Activated CD4-positive, alpha-beta T cell treated with anti-CD3 and anti-CD28 coated beads, Interleukin-2, amount 50 U/mL, for 48 hours (primary cell): ENCODE data around the gene TEKT4.
"Not testable (repeated sequence)": the region's sequence is repeated elsewhere in the genome, so short reads cannot be mapped to it uniquely, and the experiment has no call there.

ENCODE experiments used
- DNase-seq, 2 experiments: peaks; one replicate each; pipeline ENCODE4 v3.0.0-alpha.2; 2020

Gene TEKT4

GRCh38 chr2:94876523-94876863, 5.3 kb downstream of the TEKT4 start:
- DNase-seq, result no peak

GRCh38 chr2:94877129-94877528, 5.9 kb downstream of the TEKT4 start:
- no peak for DNase-seq

- not testable (repeated sequence) for DNase-seq
These were observed 7.3 kb downstream of the TEKT4 start for GRCh38 chr2:94878575-94878974.

GRCh38 chr2:94879314-94879981, 8.2 kb downstream of the TEKT4 start:
- DNase-seq, result no peak

GRCh38 chr2:94879982-94880377, 8.8 kb downstream of the TEKT4 start:
- no peak for DNase-seq

- DNase-seq, result no peak
These were observed 9.3 kb downstream of the TEKT4 start for GRCh38 chr2:94880507-94880906.

GRCh38 chr2:94881070-94881469, 9.8 kb downstream of the TEKT4 start:
- DNase-seq, result no peak

GRCh38 chr2:94890234-94890633, 19.0 kb downstream of the TEKT4 start:
- no peak for DNase-seq

GRCh38 chr2:94895273-94895672, 24.0 kb downstream of the TEKT4 start:
- DNase-seq, result not testable (repeated sequence)

- not testable (repeated sequence) for DNase-seq
These were observed 35.7 kb downstream of the TEKT4 start for GRCh38 chr2:94906976-94907375.

GRCh38 chr2:94923196-94923595, 52.0 kb downstream of the TEKT4 start:
- DNase-seq, result no peak

- DNase-seq, result not testable (repeated sequence)
These were observed 53.8 kb downstream of the TEKT4 start for GRCh38 chr2:94924999-94925398.
